Activated T-helper 17 cell treated with anti-CD3 and anti-CD28 coated beads, Interleukin-2, amount 50 U/mL, for 72 hours (primary cell): ENCODE results near the gene PARD3B. TPM values are rescaled to one million over a fixed set of nuclear protein-coding genes. Genes with fewer than 3 reads are reported as not detected.

ENCODE experiments used
- ATAC-seq: fragments of 150-1000 bp; cut with Tn5 transposase; replicated peaks from 2 replicates; pipeline ENCODE4 v1.10.0; 2021; ENCODE audit warnings: mild to moderate bottlenecking, moderate library complexity
- H3K27ac Mint-ChIP-seq: one replicate; pipeline ENCODE4 v1.8.0; 2022; ENCODE audit warnings: mixed read lengths
- H3K27me3 Mint-ChIP-seq: one replicate; pipeline ENCODE4 v1.8.0; 2022; ENCODE audit warnings: mixed read lengths
- H3K36me3 Mint-ChIP-seq: one replicate; pipeline ENCODE4 v1.8.0; 2022; ENCODE audit warnings: low read depth, mild to moderate bottlenecking, mixed read lengths
- H3K4me1 Mint-ChIP-seq: one replicate; pipeline ENCODE4 v1.8.0; 2022; ENCODE audit warnings: mixed read lengths
- H3K4me3 Mint-ChIP-seq: one replicate; pipeline ENCODE4 v1.8.0; 2022; ENCODE audit warnings: mild to moderate bottlenecking, mixed read lengths
- H3K9me3 Mint-ChIP-seq: one replicate; pipeline ENCODE4 v1.8.0; 2022; ENCODE audit warnings: mixed read lengths
- total RNA-seq, 2 donors: library from RNA; stranded (reverse); gene quantifications; one replicate each; pipeline ENCODE4 v1.2.3, GENCODE V29; 2022

Gene PARD3B
- total RNA-seq, 2 donors from 2014 or later, result 0.29 to 1.5 TPM

DNA sequence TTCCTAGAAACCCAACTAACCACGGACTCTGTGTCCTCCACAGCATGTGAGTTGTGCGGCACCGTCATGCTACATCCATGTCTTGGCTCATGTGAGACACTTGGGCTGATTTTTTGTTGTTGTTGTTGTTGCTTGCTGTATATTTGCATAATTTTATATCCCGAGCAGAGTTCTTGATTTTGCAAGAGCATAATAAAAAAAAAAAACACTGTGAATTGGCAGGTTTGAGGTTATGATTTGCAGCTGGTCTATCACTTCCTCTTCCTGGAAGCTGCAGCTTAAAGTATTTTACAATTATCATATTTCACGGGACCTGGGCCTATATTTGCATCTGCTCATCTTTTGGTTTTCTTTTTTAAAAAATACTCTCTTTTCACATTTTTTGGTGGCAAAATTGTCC is 994.8 kb downstream of the PARD3B start:
- H3K27me3 Mint-ChIP-seq, result no peaks in the 10 kb centered on the region
- H3K27ac Mint-ChIP-seq, result no peak overlapping the region
- ATAC-seq, result no peak
- H3K9me3 Mint-ChIP-seq, result no peaks in the 10 kb centered on the region
- H3K36me3 Mint-ChIP-seq, result no peaks in the 10 kb centered on the region
- no peak overlapping the region for H3K4me3 Mint-ChIP-seq
- no peaks in the 10 kb centered on the region for H3K4me1 Mint-ChIP-seq

DNA sequence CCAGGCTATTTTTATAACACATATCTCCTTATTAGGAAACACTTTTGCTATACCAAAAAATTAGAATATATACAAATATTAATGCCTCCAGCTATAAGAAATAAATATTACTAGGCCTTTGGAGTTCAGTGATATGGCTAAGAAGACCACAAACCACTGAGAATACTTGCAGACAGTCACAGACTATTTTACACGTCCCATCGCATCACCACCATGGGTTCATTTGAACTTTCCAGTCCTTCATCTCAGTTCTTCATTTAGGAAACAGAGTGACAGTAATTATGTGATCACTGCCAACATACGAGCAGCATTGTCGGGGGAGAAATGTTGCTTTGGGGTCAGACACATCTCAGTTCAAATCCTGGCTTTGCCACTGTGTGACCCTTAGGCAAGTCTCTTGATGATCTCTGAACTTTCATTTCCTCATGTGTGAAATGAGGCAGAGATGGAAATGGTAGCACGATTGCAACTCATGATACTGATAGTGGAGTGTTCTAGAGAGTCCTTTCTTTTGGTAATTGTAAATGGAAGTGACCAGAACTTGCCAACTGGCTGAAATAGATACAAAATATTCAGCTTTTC is 998.1 kb downstream of the PARD3B start:
- Mint-ChIP-seq H3K27ac (no peak overlapping the region), H3K27me3 (no peaks in the 10 kb centered on the region), H3K4me1 (no peaks in the 10 kb centered on the region), H3K4me3 (no peak overlapping the region), H3K9me3 (no peaks in the 10 kb centered on the region), H3K36me3 (no peaks in the 10 kb centered on the region)
- ATAC-seq, result peak; percentile 40

DNA sequence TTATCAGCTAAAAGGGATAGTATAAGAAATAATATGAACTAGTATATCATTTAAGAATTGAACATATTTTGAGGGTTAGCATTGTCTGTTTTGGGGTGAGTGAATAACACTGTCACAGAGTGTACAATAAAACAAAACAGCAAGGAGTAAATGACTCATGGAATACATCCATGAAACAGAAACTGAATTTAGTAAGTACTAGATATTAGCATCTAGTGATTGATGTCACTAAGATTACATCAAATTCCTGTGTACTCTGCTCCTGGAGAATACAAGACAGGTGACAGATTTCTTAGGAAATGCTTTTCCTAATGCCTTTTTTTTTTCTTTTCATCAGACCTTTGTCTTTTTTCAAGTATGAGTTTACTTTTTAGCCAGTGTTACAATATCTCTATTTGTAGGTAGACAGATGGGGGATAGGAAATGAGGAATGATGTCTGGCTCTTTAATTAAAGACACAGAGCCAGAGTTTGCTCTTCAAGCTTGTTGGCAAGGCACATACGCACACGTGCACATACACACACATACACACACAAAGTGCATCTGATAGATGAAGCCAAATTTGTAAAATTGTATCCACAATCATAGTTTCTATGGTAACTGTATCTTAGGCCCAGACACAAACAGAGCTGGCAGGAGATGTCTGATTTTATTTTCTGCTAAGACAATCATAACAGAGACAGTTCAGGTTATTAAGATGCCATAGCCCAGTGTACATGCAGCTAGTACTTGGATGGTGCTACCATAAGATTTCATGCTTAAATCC is 998.8 kb downstream of the PARD3B start:
- Mint-ChIP-seq H3K4me3 (no peak overlapping the region), H3K36me3 (no peaks in the 10 kb centered on the region), H3K27me3 (no peaks in the 10 kb centered on the region), H3K9me3 (no peaks in the 10 kb centered on the region), H3K4me1 (no peaks in the 10 kb centered on the region), H3K27ac (peak overlapping the region; percentile 22)
- ATAC-seq, result peak; percentile 85

DNA sequence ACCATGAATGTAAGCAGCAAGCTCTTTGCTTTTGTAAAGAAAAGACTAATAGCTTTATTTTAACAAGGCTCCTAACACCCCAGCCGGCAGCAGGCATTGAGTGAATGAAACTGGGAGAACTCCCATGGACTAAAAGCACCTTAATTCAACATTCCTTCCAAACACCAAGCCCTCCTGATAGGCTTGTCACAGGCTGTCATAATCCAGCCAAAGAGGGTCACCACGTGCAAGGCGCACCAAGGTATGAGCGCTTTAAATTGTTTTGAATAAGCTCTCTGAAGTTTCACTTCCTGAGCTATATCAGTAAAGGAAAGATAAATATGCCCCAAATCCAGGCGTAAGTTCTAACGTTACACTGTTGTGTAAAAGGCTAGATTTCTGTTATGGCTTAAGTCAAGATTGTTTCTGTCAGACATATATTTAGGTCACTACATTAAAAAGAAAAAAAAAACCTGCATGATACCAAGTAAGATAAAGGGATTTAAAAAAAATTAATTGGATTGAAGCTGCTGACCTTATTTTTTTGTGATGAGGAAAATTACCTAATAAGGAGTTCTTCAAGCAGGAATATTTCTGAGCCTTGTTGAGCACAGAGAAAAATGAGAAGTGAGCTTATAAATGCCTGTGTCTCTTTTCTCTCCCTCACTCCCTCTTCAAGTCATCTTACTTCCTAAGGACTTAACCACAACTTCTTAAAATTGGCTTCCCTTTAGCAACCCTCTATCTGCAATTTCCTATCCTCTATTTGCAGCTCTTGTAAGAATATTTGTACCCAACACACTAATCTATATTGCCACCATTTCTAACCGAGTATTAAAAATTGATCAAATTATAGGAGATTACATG is 1000.9 kb downstream of the PARD3B start:
- H3K9me3 Mint-ChIP-seq, result no peaks in the 10 kb centered on the region
- H3K4me1 Mint-ChIP-seq, result no peaks in the 10 kb centered on the region
- H3K36me3 Mint-ChIP-seq, result no peaks in the 10 kb centered on the region
- H3K4me3 Mint-ChIP-seq, result no peak overlapping the region
- H3K27me3 Mint-ChIP-seq, result no peaks in the 10 kb centered on the region
- no peak overlapping the region for H3K27ac Mint-ChIP-seq
- ATAC-seq, result no peak

DNA sequence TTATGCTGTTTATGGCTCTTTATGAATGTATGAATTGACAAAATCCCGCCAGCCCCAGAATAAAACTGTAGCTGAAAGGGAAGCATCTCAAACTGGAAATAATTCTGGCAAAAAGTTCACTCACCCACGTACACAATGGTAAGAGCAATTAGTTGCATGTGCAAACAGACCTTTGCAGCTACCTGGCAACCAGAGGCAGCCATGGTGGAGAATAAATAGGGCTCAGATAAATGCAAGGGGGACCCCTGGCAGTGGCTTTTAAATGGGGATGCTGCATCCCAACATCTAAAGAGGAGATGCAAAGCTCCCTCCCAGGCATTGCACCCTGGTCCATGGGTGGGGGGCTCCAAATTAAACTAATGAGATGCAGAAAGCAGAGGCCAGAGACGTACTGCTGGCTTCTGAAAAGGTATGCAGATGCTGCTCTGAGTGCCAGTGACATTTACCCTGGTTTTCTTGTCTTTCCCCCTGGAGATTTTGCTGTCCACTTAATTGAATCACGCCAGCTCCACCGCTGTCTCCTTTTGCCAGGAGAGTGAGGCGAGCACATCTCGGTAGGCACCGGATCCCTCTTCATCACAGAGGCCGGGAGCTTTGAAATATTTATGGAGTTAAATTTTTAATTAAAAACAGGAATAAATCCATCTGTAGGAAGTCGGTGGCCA is 1010.4 kb downstream of the PARD3B start:
- H3K4me3 Mint-ChIP-seq, result no peak overlapping the region
- ATAC-seq, result no peak
- H3K27ac Mint-ChIP-seq, result no peak overlapping the region
- H3K27me3 Mint-ChIP-seq, result no peaks in the 10 kb centered on the region
- no peaks in the 10 kb centered on the region for H3K9me3 Mint-ChIP-seq
- no peaks in the 10 kb centered on the region for H3K4me1 Mint-ChIP-seq
- H3K36me3 Mint-ChIP-seq, result no peaks in the 10 kb centered on the region

DNA sequence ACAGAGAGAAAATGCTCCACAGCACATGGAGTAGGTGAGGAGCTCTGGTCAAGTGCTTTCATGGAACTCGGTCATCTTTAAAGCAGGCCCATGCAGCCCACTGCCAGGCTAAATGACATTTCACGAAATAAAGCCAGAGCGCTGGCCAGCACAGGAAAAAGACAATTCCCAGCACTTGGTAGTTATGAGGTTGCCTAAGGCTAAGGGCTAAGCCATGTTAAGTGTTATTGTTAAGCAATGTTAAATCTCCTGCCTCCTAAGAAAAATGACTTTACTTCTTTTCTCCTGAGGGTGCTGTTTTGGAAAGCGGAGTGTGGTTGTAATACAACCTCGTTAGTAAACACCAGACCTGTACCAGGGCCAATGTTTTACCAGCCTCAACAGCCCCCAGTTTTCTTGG is 1011.1 kb downstream of the PARD3B start:
- no peaks in the 10 kb centered on the region for H3K9me3 Mint-ChIP-seq
- H3K4me1 Mint-ChIP-seq, result no peaks in the 10 kb centered on the region
- no peaks in the 10 kb centered on the region for H3K27me3 Mint-ChIP-seq
- H3K27ac Mint-ChIP-seq, result no peak overlapping the region
- no peak for ATAC-seq
- H3K4me3 Mint-ChIP-seq, result no peak overlapping the region
- no peaks in the 10 kb centered on the region for H3K36me3 Mint-ChIP-seq

DNA sequence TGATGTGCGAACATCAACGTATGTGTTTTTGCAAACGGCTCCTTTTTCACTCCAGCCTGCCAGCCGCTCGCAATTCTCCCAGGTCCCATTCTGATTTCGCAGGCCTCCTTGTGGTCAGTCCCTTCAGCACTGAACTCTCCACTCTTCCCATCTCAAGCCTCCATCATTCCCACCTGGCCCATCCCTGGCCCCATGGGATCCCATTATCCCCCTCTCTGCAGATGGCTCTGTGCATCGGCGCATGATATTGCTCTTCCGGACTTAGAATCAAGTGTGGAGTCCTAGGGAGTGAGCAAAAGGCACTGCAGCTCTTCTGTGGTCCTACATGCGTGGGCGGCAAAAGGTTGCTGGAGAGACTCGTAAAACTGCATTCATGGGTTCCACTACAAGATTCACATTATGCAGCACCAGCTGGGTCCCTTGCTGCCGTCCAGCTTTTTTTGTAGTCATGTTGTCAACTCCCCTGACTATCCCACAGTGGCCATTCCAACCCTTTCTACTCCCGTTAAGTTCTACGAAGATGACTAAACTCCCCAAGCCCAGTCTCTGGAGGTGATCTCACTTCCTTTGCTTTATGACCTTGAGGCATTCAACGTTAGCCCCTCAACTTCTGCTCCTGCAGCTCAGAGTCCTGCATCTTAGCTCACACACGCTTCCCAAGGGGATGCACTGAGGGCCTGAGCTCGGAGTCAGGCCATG is 1011.7 kb downstream of the PARD3B start:
- no peaks in the 10 kb centered on the region for H3K9me3 Mint-ChIP-seq
- H3K27me3 Mint-ChIP-seq, result no peaks in the 10 kb centered on the region
- H3K27ac Mint-ChIP-seq, result no peak overlapping the region
- no peak for ATAC-seq
- H3K36me3 Mint-ChIP-seq, result no peaks in the 10 kb centered on the region
- no peak overlapping the region for H3K4me3 Mint-ChIP-seq
- no peaks in the 10 kb centered on the region for H3K4me1 Mint-ChIP-seq

DNA sequence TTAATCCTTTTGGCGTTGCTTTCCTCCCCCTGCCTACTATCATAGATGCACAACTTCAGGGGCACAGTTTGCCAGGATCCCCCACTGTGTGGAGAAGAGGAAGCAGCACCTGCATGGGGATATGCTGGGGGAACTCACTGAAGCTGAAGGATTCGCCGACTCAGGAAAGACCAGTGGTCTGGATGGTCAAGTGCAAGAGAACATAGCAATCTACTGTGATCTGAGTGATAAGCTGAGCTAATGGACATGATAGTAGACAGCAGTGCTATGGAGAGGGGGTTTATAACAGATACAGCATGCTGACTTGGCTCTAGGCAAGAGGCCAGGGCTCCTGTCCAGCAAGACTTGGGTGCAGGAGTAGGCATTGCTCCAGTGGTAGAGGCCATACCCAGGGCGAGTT is 1012.6 kb downstream of the PARD3B start:
- H3K4me3 Mint-ChIP-seq, result no peak overlapping the region
- H3K36me3 Mint-ChIP-seq, result no peaks in the 10 kb centered on the region
- ATAC-seq, result no peak
- H3K9me3 Mint-ChIP-seq, result no peaks in the 10 kb centered on the region
- H3K27me3 Mint-ChIP-seq, result no peaks in the 10 kb centered on the region
- H3K4me1 Mint-ChIP-seq, result no peaks in the 10 kb centered on the region
- H3K27ac Mint-ChIP-seq, result no peak overlapping the region

DNA sequence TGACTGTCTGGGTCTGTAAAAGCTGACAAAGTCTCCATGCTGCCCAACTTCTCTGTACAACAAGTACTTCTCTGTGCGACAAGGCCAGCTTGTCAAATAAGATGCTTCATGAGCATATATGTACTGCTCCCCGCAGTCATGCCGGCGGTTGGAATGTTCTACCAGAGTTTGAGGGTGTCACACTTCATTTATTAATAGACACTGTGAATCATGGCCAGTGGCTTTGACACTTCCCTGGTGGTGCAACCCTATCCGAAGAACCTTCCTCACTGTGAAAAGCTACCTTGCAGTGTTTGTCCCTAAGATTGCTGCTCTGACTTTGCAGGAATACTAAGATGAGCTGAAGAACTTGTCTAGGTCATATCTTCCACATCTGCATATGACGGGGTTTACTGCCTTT is 1016.2 kb downstream of the PARD3B start:
- Mint-ChIP-seq H3K4me1 (no peaks in the 10 kb centered on the region), H3K27ac (no peak overlapping the region), H3K36me3 (no peaks in the 10 kb centered on the region), H3K4me3 (no peak overlapping the region), H3K27me3 (no peaks in the 10 kb centered on the region), H3K9me3 (no peaks in the 10 kb centered on the region)
- ATAC-seq, result no peak

DNA sequence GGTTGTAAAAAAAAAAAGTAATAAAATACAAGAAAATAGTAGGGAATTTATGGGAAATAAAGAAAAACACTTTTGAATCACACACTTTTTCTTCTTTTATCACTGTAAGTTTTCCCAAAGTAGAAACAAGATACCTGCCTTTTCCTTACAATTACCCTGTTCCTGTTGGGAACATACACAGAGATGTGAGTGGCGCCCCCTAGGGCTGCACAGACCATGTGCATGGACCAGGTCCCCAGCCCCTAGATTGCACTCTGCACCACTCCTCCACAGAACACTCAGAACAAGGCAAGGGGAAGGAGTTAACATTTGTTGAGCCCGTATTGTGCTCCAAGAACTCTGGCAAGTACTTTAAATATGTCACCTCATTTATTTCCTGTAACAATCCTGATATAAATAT is 1018.4 kb downstream of the PARD3B start:
- Mint-ChIP-seq H3K36me3 (no peaks in the 10 kb centered on the region), H3K9me3 (no peaks in the 10 kb centered on the region), H3K27ac (no peak overlapping the region), H3K4me1 (no peaks in the 10 kb centered on the region), H3K27me3 (no peaks in the 10 kb centered on the region), H3K4me3 (no peak overlapping the region)
- ATAC-seq, result no peak

DNA sequence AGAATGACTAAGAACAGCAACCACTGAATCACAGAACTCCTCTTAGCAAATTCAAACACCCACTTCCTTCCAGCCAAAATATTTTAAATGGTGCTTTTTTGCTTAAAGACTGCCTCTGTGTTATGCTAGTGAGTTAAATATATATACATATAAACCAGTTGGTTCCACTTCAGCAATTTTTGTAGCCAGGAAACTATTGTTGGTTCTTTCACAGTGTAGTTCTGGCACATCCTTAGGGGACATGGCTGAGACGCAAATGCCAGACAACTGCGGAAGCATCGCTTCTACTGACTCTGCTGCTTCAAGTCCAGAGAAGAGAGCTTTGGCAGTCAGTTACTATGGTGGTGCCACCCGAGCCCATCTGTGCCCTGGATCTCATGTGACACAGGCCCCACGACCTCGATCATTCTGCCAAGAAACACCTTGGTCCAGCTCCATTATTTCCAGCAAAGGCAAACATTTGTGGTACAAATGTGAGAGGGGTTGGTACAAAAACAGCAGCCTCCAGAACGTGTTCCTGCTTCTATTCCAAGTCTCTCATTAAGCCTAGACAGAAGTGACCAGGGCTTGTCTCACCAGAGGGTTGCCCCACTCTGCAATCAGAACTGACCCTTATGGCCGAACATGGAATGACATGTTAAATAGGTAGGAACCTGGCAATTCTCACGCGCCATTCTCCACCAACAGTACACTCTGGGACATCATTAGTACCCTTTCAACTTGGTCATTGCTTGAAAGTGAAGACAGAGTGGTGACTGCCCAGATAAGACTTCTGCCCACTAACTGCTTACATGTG is 1019.3 kb downstream of the PARD3B start:
- no peak overlapping the region for H3K27ac Mint-ChIP-seq
- no peaks in the 10 kb centered on the region for H3K9me3 Mint-ChIP-seq
- ATAC-seq, result no peak
- no peaks in the 10 kb centered on the region for H3K27me3 Mint-ChIP-seq
- no peaks in the 10 kb centered on the region for H3K4me1 Mint-ChIP-seq
- H3K36me3 Mint-ChIP-seq, result no peaks in the 10 kb centered on the region
- H3K4me3 Mint-ChIP-seq, result no peak overlapping the region

DNA sequence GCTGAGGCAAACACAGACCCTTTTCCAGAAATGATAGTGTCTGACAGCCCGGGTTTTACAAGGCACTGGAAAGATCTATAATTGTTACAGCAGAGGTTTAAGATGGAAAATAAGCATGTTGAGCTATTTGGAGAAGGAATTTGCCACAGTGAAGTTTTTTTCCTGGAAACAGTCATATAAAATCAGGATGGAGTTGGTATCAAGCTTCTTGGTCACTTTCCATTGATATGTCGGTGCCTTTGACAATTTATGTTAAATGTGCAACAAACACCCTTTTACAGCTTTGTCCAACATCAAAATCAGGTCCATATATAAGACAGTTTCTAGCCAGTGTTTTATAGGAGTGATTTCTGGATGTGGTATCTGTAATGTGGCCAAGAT is 1019.9 kb downstream of the PARD3B start:
- Mint-ChIP-seq H3K36me3 (no peaks in the 10 kb centered on the region), H3K4me1 (no peaks in the 10 kb centered on the region), H3K9me3 (no peaks in the 10 kb centered on the region), H3K27ac (no peak overlapping the region), H3K27me3 (no peaks in the 10 kb centered on the region), H3K4me3 (no peak overlapping the region)
- ATAC-seq, result no peak

DNA sequence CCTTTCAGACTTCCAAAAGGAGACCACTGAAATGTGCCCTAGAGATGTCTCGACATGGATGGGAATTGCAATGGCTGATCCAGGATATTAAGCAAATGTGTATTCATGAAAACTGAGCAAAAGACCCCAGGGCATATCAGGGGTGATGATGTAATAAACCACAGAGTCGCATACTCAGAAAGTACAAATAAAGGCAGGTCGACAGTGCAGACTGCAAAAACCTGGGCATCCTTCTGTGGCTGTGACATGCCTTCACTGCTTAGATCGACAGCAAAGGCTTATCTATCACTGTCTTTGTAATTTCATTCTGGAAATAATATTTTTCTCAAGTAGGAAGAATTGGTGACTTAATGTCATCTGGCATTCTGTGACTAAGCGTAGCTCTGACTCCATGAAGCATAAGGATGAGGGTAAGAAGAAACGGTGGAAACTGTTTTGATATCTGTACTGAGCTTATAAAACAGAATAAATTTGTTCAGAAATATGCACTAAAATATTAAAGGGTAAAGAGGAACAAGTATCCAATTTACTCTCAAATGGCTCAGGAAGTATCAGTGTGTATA is 1021.4 kb downstream of the PARD3B start:
- Mint-ChIP-seq H3K27me3 (no peaks in the 10 kb centered on the region), H3K27ac (no peak overlapping the region), H3K4me1 (no peaks in the 10 kb centered on the region), H3K4me3 (no peak overlapping the region), H3K36me3 (no peaks in the 10 kb centered on the region), H3K9me3 (no peaks in the 10 kb centered on the region)
- ATAC-seq, result no peak
